HEK293T (cell line): ENCODE measurements around the gene BMAL2.

Source experiments
- CTCF ChIA-PET: fragments of 350-600 bp; formaldehyde crosslinking; extraction: SDS; loops from one replicate; lab custom pipeline; 2021; ENCODE audit warnings: antibody characterized with exemption, inconsistent platforms; lab: Yijun Ruan, JAX
- POLR2A ChIA-PET: fragments of 350-600 bp; formaldehyde crosslinking; extraction: SDS; loops from one replicate; lab custom pipeline; 2020; ENCODE audit warnings: antibody characterized with exemption, inconsistent platforms; lab: Yijun Ruan, JAX
- DNase-seq: peaks from one replicate; pipeline ENCODE4 v3.0.0; 2012; ENCODE audit warnings: mixed read lengths; ENCODE audit errors: extremely low spot score
- ARNT ChIP-seq: fragments of 450-650 bp; IDR thresholded peaks from 2 replicates; pipeline ENCODE4 v1.6.1; 2017; ENCODE audit warnings: mild to moderate bottlenecking
- BHLHE40 ChIP-seq: fragments of 450-650 bp; IDR thresholded peaks from 2 replicates; pipeline ENCODE4 v1.6.1; 2016; ENCODE audit warnings: mild to moderate bottlenecking, moderate library complexity, borderline replicate concordance
- CTBP1 ChIP-seq: fragments of 450-650 bp; IDR thresholded peaks from 2 replicates; pipeline ENCODE4 v1.6.1; 2016; ENCODE audit warnings: borderline replicate concordance
- ELF4 ChIP-seq: fragments of 450-650 bp; IDR thresholded peaks from 2 replicates; pipeline ENCODE4 v1.6.1; 2017; ENCODE audit warnings: antibody characterized with exemption
- FOXA1 ChIP-seq: fragments of 450-650 bp; IDR thresholded peaks from 2 replicates; pipeline ENCODE4 v1.6.1; 2016; ENCODE audit warnings: mild to moderate bottlenecking
- FOXK2 ChIP-seq: fragments of 450-650 bp; IDR thresholded peaks from 2 replicates; pipeline ENCODE4 v1.6.1; 2016; ENCODE audit warnings: mild to moderate bottlenecking
- FOXM1 ChIP-seq: fragments of 450-650 bp; IDR thresholded peaks from 2 replicates; pipeline ENCODE4 v1.6.1; 2017; ENCODE audit warnings: mild to moderate bottlenecking, borderline replicate concordance
- HDGF ChIP-seq: fragments of 450-650 bp; IDR thresholded peaks from 2 replicates; pipeline ENCODE4 v1.6.1; 2017; ENCODE audit warnings: antibody characterized with exemption, borderline replicate concordance
- L3MBTL2 ChIP-seq: fragments of 450-650 bp; conservative IDR thresholded peaks from 2 replicates; pipeline ENCODE4 v1.6.1; 2016; ENCODE audit warnings: mild to moderate bottlenecking
- LEF1 ChIP-seq: fragments of 450-650 bp; IDR thresholded peaks from 2 replicates; pipeline ENCODE4 v1.6.1; 2017; ENCODE audit warnings: mild to moderate bottlenecking, borderline replicate concordance
- NFRKB ChIP-seq: fragments of 450-650 bp; IDR thresholded peaks from 2 replicates; pipeline ENCODE4 v1.6.1; 2016; ENCODE audit warnings: mild to moderate bottlenecking, moderate library complexity
- PKNOX1 ChIP-seq: fragments of 450-650 bp; IDR thresholded peaks from 2 replicates; pipeline ENCODE4 v1.6.1; 2016
- SP1 ChIP-seq: fragments of 450-650 bp; IDR thresholded peaks from 2 replicates; pipeline ENCODE4 v1.6.1; 2017
- SUZ12 ChIP-seq: fragments of 450-650 bp; IDR thresholded peaks from 2 replicates; pipeline ENCODE4 v1.6.1; 2016; ENCODE audit warnings: mild to moderate bottlenecking
- TARDBP ChIP-seq: fragments of 450-650 bp; IDR thresholded peaks from 2 replicates; pipeline ENCODE4 v1.6.1; 2016
- ZNF384 ChIP-seq: fragments of 450-650 bp; IDR thresholded peaks from 2 replicates; pipeline ENCODE4 v1.6.1; 2016

The BMAL2 gene

GRCh38 chr12:27290501-27291168 lies 42.0 kb upstream of the BMAL2 start:
- no peak for TF ChIP-seq ZNF384
- no peak for TF ChIP-seq FOXA1
- no peak for TF ChIP-seq LEF1
- no peak for TF ChIP-seq FOXM1
- no peak for TF ChIP-seq ARNT
- POLR2A ChIA-PET = no interaction called here
- CTCF ChIA-PET = no interaction called here
- no peak for DNase-seq

GRCh38 chr12:27291862-27292261 lies 40.8 kb upstream of the BMAL2 start:
- TF ChIP-seq LEF1 = no peak
- TF ChIP-seq ZNF384 = no peak
- TF ChIP-seq SUZ12 = no peak
- TF ChIP-seq PKNOX1 = no peak
- TF ChIP-seq L3MBTL2 = no peak
- TF ChIP-seq NFRKB = no peak
- TF ChIP-seq TARDBP = no peak
- TF ChIP-seq FOXK2 = no peak
- no peak for TF ChIP-seq CTBP1
- TF ChIP-seq BHLHE40 = no peak
- TF ChIP-seq FOXM1 = no peak
- no peak for TF ChIP-seq HDGF
- no peak for DNase-seq
- POLR2A ChIA-PET = no interaction called here
- CTCF ChIA-PET = no interaction called here

GRCh38 chr12:27292718-27293117 lies 39.9 kb upstream of the BMAL2 start:
- TF ChIP-seq ELF4 (no peak), PKNOX1 (no peak), FOXK2 (no peak), SP1 (no peak), ZNF384 (no peak), TARDBP (no peak), CTBP1 (no peak), NFRKB (no peak), ARNT (no peak), SUZ12 (no peak), HDGF (no peak), FOXA1 (no peak), BHLHE40 (no peak), LEF1 (no peak), FOXM1 (no peak), L3MBTL2 (no peak)
- POLR2A ChIA-PET = no interaction called here
- DNase-seq = no peak
- CTCF ChIA-PET = no interaction called here

GRCh38 chr12:27293463-27293862 lies 39.2 kb upstream of the BMAL2 start:
- DNase-seq = no peak
- ChIA-PET POLR2A (no interaction called here), CTCF (no interaction called here)
- TF ChIP-seq FOXA1 = no peak
- TF ChIP-seq NFRKB = no peak
- no peak for TF ChIP-seq ELF4

GRCh38 chr12:27296674-27297073 lies 36.0 kb upstream of the BMAL2 start:
- DNase-seq = no peak
- POLR2A ChIA-PET = no interaction called here
- CTCF ChIA-PET = interaction anchor here (1.0 kb wide), 1 partner anchor 10 kb away, joined by 6 read pairs; no protein-coding TSS in a partner anchor
- no peak for TF ChIP-seq HDGF

- CTCF ChIA-PET = interaction anchor here (1.0 kb wide), 1 partner anchor 9 kb away, joined by 6 read pairs; no protein-coding TSS in a partner anchor
Measured at GRCh38 chr12:27297566-27297965, 35.1 kb upstream of the BMAL2 start.

GRCh38 chr12:27299102-27299501 lies 33.5 kb upstream of the BMAL2 start:
- ChIA-PET POLR2A (no interaction called here), CTCF (interaction anchor here (0.7 kb wide), 1 partner anchor 43 kb away, joined by 3 read pairs; no protein-coding TSS in a partner anchor)
- DNase-seq = no peak
- TF ChIP-seq FOXA1 (no peak), FOXK2 (no peak), LEF1 (no peak), SP1 (no peak), NFRKB (no peak), SUZ12 (no peak), ZNF384 (no peak), HDGF (no peak), FOXM1 (no peak), ELF4 (no peak), ARNT (no peak), L3MBTL2 (no peak), BHLHE40 (no peak), TARDBP (no peak)

More at GRCh38 chr12:27297566-27297965, 35.1 kb upstream of the BMAL2 start:
- POLR2A ChIA-PET = no interaction called here
- no peak for DNase-seq
- TF ChIP-seq LEF1 = no peak
- TF ChIP-seq TARDBP = no peak
- no peak for TF ChIP-seq ELF4
- no peak for TF ChIP-seq ZNF384
- no peak for TF ChIP-seq BHLHE40
- no peak for TF ChIP-seq SP1
- no peak for TF ChIP-seq HDGF
